ENCODE measurements around the gene DYNC2H1. TPM values are rescaled to one million over a fixed set of nuclear protein-coding genes. Genes with fewer than 3 reads are reported as not detected.

Gene DYNC2H1
- total RNA-seq, 1 experiment from 2014 or later: 17.2 TPM

DNA sequence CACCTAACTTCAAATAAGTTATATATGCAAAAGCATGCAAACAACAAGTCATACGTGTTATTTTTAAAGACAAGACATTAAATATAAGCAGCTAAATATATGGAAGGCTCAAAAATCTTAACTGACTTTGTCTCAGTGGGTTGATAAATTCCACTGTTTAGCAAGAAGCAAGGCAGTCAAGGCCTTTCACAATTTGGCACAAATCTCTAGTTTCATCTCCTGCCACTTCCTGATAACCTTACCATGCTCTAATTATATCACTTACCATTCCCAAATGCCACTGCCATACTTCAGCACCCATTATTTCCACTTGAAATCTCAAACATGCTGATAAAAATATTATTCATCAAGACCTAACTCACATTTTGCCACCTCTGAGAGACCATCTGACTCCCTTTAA is 42.1 kb upstream of the DYNC2H1 start:
- no peaks in the 10 kb centered on the region for H3K27me3 Mint-ChIP-seq (ENCODE audit: low read depth)
- DNase-seq (ENCODE audit: low spot score) (no peak), ATAC-seq (no peak)
- TF ChIP-seq, protein P1, sequence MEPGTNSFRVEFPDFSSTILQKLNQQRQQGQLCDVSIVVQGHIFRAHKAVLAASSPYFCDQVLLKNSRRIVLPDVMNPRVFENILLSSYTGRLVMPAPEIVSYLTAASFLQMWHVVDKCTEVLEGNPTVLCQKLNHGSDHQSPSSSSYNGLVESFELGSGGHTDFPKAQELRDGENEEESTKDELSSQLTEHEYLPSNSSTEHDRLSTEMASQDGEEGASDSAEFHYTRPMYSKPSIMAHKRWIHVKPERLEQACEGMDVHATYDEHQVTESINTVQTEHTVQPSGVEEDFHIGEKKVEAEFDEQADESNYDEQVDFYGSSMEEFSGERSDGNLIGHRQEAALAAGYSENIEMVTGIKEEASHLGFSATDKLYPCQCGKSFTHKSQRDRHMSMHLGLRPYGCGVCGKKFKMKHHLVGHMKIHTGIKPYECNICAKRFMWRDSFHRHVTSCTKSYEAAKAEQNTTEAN (CRISPR knock-in tag; IDR thresholded peaks at IDR 0.05): no peak
- TF ChIP-seq ZNF219 (CRISPR knock-in tag; IDR thresholded peaks at IDR 0.05; ENCODE audit: borderline replicate concordance) (no peak), NFE2L1 (CRISPR knock-in tag; IDR thresholded peaks at IDR 0.05) (no peak), FOXK1 (CRISPR knock-in tag; IDR thresholded peaks at IDR 0.05) (no peak), ZNF396 (CRISPR knock-in tag; IDR thresholded peaks at IDR 0.05; ENCODE audit: borderline replicate concordance) (no peak), ZNF121 (CRISPR knock-in tag; IDR thresholded peaks at IDR 0.05) (no peak)
- TF ChIP-seq, protein P2, sequence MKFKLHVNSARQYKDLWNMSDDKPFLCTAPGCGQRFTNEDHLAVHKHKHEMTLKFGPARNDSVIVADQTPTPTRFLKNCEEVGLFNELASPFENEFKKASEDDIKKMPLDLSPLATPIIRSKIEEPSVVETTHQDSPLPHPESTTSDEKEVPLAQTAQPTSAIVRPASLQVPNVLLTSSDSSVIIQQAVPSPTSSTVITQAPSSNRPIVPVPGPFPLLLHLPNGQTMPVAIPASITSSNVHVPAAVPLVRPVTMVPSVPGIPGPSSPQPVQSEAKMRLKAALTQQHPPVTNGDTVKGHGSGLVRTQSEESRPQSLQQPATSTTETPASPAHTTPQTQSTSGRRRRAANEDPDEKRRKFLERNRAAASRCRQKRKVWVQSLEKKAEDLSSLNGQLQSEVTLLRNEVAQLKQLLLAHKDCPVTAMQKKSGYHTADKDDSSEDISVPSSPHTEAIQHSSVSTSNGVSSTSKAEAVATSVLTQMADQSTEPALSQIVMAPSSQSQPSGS (CRISPR knock-in tag; IDR thresholded peaks at IDR 0.05; ENCODE audit: borderline replicate concordance, low read depth): no peak
- TF ChIP-seq, protein P3, sequence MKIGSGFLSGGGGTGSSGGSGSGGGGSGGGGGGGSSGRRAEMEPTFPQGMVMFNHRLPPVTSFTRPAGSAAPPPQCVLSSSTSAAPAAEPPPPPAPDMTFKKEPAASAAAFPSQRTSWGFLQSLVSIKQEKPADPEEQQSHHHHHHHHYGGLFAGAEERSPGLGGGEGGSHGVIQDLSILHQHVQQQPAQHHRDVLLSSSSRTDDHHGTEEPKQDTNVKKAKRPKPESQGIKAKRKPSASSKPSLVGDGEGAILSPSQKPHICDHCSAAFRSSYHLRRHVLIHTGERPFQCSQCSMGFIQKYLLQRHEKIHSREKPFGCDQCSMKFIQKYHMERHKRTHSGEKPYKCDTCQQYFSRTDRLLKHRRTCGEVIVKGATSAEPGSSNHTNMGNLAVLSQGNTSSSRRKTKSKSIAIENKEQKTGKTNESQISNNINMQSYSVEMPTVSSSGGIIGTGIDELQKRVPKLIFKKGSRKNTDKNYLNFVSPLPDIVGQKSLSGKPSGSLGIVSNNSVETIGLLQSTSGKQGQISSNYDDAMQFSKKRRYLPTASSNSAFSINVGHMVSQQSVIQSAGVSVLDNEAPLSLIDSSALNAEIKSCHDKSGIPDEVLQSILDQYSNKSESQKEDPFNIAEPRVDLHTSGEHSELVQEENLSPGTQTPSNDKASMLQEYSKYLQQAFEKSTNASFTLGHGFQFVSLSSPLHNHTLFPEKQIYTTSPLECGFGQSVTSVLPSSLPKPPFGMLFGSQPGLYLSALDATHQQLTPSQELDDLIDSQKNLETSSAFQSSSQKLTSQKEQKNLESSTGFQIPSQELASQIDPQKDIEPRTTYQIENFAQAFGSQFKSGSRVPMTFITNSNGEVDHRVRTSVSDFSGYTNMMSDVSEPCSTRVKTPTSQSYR (CRISPR knock-in tag; IDR thresholded peaks at IDR 0.05): no peak
- peaks cover 19% of the 10 kb centered on the region for H3K4me1 Mint-ChIP-seq
- no peak overlapping the region for H3K27ac Mint-ChIP-seq
- peaks cover 35% of the 10 kb centered on the region for H3K36me3 Mint-ChIP-seq
- H3K4me3 Mint-ChIP-seq: no peak overlapping the region
- H3K9me3 Mint-ChIP-seq: no peaks in the 10 kb centered on the region
- POLR2A ChIA-PET: no interaction called here
- CTCF ChIA-PET: no interaction called here

DNA sequence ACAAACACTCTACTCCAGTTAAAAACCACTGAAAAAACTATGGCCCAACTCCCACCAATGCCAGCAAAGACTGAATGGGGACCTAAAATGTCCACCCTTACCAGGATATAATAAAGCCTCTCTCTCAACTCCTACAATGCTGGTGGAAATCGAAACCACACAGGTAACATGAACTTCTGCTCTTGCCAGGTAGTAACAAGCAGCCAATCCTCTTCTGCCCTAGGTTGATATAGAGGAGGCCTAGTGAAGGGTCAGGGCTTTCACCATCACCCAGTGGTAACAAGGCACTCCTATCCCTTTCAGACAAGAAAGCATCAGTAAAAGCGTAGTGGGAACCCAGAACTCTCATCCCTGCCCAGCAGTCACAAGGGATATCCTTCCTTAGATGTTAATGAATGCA is 39.9 kb upstream of the DYNC2H1 start:
- H3K9me3 Mint-ChIP-seq: no peaks in the 10 kb centered on the region
- H3K4me1 Mint-ChIP-seq: peaks cover 19% of the 10 kb centered on the region
- ChIA-PET POLR2A (no interaction called here), CTCF (interaction anchor here (0.8 kb wide), 1 partner anchor 275 kb away, joined by 4 read pairs; no protein-coding TSS in a partner anchor)
- ATAC-seq (peak; percentile 89), DNase-seq (ENCODE audit: low spot score) (no peak)
- H3K36me3 Mint-ChIP-seq: peaks cover 44% of the 10 kb centered on the region
- H3K27me3 Mint-ChIP-seq (ENCODE audit: low read depth): no peaks in the 10 kb centered on the region
- no peak for TF ChIP-seq RELA (CRISPR knock-in tag; IDR thresholded peaks at IDR 0.05; ENCODE audit: borderline replicate concordance)
- TF ChIP-seq ATF1 (CRISPR knock-in tag; IDR thresholded peaks at IDR 0.05): no peak
- H3K27ac Mint-ChIP-seq: peak overlapping the region; percentile 89
- no peak overlapping the region for H3K4me3 Mint-ChIP-seq

DNA sequence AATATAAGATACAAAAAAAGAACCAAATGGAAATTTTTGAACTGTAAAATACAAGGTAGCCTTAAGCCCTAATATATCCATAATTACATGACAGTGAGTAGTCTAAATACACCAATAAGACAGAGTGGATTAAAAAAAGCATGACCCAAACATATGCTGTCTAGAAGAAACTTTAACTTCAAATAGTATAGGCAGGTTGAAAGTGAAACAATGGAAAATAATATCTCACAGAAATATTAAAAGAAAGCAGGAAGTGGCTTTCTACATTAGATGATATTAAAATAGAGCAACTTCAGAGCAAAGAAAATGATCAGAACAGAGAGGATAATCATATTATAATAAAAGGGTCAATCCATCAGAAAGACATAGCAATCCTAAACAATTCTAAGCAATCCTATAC is 39.1 kb upstream of the DYNC2H1 start:
- H3K36me3 Mint-ChIP-seq: peaks cover 46% of the 10 kb centered on the region

More for the DNA sequence above, 39.1 kb upstream of the DYNC2H1 start:
- no peak for DNase-seq (ENCODE audit: low spot score)
- H3K9me3 Mint-ChIP-seq: no peaks in the 10 kb centered on the region
- peaks cover 19% of the 10 kb centered on the region for H3K4me1 Mint-ChIP-seq
- no peaks in the 10 kb centered on the region for H3K27me3 Mint-ChIP-seq (ENCODE audit: low read depth)
- ATAC-seq: no peak
- H3K4me3 Mint-ChIP-seq: no peak overlapping the region
- POLR2A ChIA-PET: no interaction called here
- no peak overlapping the region for H3K27ac Mint-ChIP-seq
- CTCF ChIA-PET: interaction anchor here (0.6 to 0.8 kb wide), 2 partner anchors 275 to 366 kb away, joined by 4 to 5 read pairs; no protein-coding TSS in a partner anchor
- no peak for TF ChIP-seq SMAD3 (CRISPR knock-in tag; IDR thresholded peaks at IDR 0.05; ENCODE audit: borderline replicate concordance)
- no peak for TF ChIP-seq JUN (CRISPR knock-in tag; IDR thresholded peaks at IDR 0.05)
- TF ChIP-seq, protein P1 (CRISPR knock-in tag; IDR thresholded peaks at IDR 0.05): no peak
- no peak for TF ChIP-seq GABPB1 (CRISPR knock-in tag; IDR thresholded peaks at IDR 0.05)
- TF ChIP-seq, protein P4, sequence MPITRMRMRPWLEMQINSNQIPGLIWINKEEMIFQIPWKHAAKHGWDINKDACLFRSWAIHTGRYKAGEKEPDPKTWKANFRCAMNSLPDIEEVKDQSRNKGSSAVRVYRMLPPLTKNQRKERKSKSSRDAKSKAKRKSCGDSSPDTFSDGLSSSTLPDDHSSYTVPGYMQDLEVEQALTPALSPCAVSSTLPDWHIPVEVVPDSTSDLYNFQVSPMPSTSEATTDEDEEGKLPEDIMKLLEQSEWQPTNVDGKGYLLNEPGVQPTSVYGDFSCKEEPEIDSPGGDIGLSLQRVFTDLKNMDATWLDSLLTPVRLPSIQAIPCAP (CRISPR knock-in tag; IDR thresholded peaks at IDR 0.05): no peak
- TF ChIP-seq SOX15 (CRISPR knock-in tag; IDR thresholded peaks at IDR 0.05): no peak
- TF ChIP-seq, protein P2 (CRISPR knock-in tag; IDR thresholded peaks at IDR 0.05; ENCODE audit: borderline replicate concordance, low read depth): no peak
- TF ChIP-seq JAZF1 (CRISPR knock-in tag; IDR thresholded peaks at IDR 0.05): no peak

All from WTC11 (cell line).